Activated gamma-delta T cell treated with Interleukin-2 at 50 U/mL for 16 hours (primary cell): Measurements from ENCODE around the gene GPR68.
"Not testable (repeated sequence)": the region's sequence is repeated elsewhere in the genome, so short reads cannot be mapped to it uniquely, and the experiment has no call there.

Experiments used
- DNase-seq: peaks from one replicate; pipeline ENCODE4 v3.0.0-alpha.2; 2020

GPR68 gene

DNA sequence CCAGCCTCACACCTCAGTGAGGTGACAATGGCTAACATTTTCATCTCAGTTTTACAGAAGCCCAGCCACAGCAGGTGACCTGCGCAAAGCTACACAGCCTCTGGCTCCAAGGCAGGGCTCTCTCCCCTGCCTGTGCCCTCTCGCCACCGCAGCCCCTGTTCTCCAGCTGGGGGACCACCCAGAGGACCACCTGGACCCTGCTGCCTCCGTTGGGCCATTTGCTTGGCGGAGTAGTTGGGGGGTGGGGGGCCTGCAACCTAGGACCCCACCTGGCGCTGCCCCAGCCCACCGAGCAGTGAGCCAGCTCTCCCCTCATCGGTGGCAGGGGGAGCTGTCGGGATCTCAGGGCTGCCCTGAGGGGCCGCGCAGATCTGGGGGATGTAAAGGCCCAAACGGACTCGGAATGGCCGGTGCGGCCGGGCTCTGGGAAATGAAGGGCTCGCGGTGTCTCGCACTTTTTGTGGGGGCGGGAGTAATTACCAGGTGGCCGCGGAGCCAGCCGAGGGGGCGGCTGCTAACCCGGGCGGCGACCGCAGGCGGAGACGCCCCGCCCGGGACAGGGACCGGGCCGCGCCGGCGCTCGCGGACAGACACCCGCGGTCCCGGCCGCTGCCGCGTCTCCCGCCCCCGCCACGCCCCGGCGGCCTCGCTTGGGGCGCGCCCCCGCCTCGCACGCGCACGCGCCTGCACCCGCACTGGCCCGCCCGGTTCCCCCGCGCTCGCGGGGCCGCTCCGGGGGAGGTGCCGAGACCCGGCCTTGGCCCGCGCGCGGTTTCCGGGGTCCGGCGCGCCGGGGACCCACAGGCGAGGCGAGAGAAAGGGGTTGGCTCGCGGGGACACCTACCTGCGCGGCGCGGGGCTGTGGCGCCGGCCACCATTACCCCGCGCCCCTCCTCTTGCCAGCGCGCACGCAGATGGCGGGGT is 8.6 kb upstream of the GPR68 start:
- DNase-seq = peak; percentile 47

GRCh38 chr14:91250912-91251311 is 6.4 kb upstream of the GPR68 start:
- DNase-seq = no peak

DNA sequence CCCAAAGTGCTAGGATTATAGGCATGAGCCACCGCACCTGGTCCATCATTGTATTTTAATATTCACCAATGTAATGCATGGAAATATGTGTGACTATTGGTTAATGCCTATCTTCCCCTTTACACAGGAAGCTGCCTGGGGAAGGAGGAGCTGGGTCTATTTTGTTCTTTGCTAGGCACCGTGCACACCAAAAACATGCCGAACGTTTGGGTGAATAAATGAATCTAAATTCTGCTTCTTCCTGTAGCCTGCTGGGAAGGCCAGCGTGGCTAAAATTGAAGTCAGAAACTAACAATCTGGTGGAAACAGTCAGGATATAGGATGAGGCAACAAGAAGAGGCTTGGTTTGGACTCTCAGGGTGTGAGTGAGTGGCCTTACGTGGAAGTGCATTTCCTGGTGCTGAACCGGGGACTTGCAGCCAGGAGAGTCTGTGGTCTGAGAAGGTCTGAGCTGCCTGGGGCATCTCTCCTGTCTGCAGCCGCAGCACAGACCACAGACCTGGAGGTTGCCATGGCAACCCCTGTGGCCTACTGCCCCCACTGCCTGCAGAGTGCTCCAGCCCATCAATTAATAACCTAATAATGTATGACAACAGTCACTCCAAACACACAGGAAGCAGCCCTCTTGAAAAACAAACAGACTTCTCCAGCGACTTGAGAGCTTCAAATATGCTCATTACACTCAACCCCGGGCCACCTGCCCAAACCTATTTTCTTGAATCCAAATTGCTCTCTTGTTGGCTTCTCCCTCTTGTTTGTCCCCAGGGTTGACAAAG is 5.5 kb upstream of the GPR68 start:
- DNase-seq = peak; percentile 30

GRCh38 chr14:91246051-91246852 is 1.7 kb upstream of the GPR68 start:
- peak; percentile 64 for DNase-seq

GRCh38 chr14:91245616-91246015 is 1.1 kb upstream of the GPR68 start:
- not testable (repeated sequence) for DNase-seq

- DNase-seq = peak; percentile 68
Observed at GRCh38 chr14:91245029-91245428, 525 bp upstream of the GPR68 start.

GRCh38 chr14:91243074-91243471 is 1.4 kb downstream of the GPR68 start:
- no peak for DNase-seq

DNA sequence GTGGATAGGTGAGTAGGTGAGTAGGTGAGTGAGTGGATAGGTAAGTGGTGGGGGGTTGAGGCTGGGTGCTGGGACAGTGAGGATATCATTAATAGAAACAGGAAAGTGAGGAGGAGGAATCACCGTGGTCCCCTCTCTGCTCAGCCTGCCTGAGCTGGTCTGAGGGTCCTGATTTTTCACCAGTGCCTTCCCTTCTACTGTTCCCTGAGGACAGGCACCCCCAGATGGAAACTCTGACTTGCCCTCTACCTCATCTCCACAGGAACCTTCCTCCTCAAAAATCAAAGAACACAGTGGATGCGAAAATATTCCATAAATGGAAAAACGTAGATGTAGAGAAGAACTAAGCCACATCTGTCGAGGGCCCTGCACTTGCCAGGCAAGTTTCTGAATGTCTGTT is 1.9 kb downstream of the GPR68 start:
- DNase-seq = no peak

GRCh38 chr14:91241863-91242262 is 2.6 kb downstream of the GPR68 start:
- peak; percentile 29 for DNase-seq

GRCh38 chr14:91238661-91239060 is 5.8 kb downstream of the GPR68 start:
- no peak for DNase-seq

DNA sequence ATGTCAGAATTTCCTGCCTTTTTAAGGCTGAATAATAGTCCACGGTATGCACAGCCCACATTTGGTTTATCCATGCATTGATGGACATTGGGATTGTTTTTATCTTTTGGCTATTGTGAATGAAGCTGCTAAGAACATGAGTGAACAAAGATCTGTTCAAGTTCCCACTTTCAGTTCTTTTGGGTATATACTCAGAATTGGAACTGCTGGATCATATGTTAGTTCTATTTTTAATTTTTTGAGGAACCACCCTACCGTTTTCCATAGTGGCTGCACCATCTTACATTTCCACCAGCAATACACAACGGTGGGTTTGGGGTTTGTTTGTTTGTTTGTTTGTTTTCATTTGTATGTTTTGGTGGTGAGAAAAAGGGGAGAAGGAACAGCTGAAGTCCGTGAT is 6.4 kb downstream of the GPR68 start:
- no peak for DNase-seq

DNA sequence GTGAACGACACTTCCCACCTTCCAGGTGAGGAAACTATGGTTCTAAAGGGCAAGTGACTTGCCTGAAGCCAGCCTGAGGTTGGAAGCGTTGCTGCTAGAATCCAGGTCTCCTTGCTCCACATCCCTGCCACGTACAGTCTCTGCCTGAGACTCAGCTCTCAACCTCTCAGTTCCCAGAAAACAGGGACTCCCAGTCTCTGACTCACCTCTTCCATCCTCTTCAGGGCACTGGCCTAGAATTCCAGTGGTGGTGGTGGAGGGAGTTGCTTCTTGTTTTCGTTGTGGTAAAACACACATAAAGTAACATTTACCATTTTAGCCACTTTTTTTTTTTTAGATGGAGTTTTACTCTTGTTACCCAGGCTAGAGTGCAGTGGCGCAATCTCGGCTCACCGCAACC is 7.3 kb downstream of the GPR68 start:
- DNase-seq = no peak

DNA sequence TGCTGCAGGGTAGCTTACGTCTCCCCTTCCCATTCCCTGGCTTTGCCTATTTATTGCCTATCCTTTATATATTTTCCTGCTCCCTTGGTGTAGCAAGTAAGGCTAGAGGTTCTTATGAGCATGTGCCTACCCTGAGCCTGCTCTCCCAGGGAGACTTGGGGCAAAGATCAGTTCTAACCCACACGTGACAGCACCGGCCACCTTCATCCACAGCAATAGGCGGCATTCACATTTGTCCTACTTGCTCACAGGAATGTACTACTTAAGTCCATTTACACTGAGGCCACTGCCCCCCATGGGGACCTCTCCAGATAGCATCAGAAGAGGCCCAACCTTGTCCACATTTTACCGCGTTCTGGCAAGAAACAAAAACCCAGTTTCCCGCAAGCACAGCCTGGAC is 8.7 kb downstream of the GPR68 start:
- no peak for DNase-seq

DNA sequence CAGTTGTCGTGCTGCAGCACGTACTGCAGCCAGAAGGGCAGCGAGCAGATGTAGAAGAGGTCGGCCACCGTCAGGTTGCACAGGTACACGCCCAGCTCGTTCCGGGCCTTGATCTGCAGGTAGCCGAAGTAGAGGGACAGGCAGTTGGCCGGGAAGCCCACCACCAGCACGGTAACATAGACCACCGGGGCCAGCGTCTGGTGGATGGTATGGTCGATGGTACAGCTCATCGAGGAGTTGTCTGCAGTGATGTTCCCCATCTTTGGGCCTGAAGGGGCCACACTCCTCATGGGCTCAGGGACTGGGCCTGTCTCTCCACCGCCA is 9.8 kb downstream of the GPR68 start:
- no peak for DNase-seq

DNA sequence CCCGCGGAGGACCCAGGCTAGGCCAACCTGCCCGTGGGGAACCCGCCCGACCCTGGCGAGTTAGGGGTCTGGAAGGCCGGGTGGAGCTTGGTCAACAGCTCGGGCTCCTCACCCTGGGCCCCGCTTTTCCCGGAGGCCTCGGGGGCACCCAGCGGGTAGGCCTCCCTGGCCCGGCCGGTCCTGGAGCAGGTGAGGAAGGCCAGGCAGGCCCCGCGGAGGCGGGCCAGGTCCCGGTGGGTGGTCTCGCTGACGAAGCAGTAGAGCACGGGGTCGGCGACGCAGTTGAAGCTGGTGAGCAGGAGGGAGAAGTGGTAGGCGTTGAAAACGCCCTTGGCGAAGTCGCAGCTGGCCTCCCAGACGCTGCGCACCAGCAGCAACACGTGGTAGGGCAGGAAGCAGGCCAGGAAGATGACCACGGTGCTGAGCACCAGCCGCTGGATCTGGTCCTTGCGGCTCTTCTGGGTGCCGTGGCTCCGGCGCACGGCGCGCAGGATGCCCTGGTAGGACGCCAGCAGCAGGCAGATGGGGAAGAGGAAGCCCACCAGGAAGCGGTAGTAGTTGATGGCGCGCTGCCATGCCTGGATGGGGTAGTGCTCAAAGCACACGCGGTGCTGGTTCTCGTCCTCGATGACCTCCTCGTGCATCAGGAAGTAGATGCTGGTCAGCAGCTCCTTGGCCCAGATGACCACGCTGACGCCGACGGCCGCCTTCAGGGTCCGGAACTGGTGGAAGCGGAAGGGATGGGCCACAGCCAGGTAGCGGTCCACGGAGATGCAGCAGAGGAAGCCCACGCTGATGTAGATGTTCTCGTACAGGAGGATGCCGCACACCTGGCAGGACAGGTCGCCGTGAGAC is 10.3 kb downstream of the GPR68 start:
- DNase-seq = no peak

- DNase-seq = no peak
Observed at GRCh38 chr14:91232603-91233002, 11.9 kb downstream of the GPR68 start.

DNA sequence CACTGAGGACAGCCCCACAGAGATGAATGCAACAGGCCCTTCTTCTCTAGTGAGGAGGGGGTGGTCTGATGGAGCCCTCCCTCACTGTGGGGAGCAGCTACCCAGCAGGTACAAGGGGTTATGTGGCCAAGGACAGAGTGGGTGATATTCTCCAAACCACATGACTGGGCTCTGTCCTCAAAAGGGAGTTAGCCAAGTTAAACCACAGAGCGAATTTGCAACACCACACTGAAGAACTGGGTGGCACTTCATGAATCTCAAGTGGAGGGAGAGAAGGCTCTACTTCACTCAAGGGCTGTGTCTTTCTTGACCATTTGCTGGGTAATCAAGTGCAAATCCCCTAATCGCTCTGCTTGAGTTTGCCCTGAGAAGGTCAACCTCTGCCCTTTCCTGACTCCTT is 12.5 kb downstream of the GPR68 start:
- no peak for DNase-seq

DNA sequence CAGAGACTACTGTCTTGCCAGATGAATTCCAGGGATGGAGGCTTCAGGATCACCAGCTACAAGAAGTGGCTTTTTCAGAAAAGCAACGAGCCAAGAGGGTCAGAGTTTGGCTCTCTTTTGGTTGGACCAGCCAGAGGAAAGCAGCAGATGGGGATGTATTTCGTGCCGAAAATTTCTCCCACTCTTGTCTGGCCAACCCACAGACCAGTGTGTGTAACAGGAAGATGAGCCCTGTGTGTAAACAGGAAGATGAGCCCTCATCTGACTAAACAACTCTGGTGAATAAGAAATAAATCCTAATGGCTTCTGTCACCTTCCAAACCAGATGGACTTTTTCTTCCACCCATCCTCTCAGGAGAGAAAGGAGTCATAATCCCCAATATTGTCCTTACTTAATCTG is 13.1 kb downstream of the GPR68 start:
- DNase-seq = no peak

GRCh38 chr14:91230397-91231035 is 14.0 kb downstream of the GPR68 start:
- no peak for DNase-seq

GRCh38 chr14:91229743-91230200 is 14.7 kb downstream of the GPR68 start:
- DNase-seq = peak; percentile 70

- DNase-seq = no peak
Observed at GRCh38 chr14:91229005-91229382, 15.5 kb downstream of the GPR68 start.
